CD14-positive monocyte (primary cell): ENCODE results near the gene POLR3E. TPM values are rescaled to one million over a fixed set of nuclear protein-coding genes. Genes with fewer than 3 reads are reported as not detected.

Experiments used
- DNase-seq, 3 donors: peaks; one replicate each; pipeline ENCODE4 v3.0.0-alpha.2; 2011 to 2022
- H2AFZ ChIP-seq: 2 replicates; pipeline ENCODE4 v1.6.0; 2012; ENCODE audit warnings: mild to moderate bottlenecking, low read depth, low read length, inconsistent platforms; ENCODE audit not compliant: insufficient read depth, poor library complexity, severe bottlenecking
- H3K27ac ChIP-seq, 2 donors: 1 replicate in 1 of 2; 2 replicates in 1 of 2; pipeline ENCODE4 v1.5.1; 2012 to 2013; ENCODE audit warnings: low read length in 2 of 2, control low read depth in 1 of 2, inconsistent platforms in 1 of 2, low read depth in 1 of 2, mild to moderate bottlenecking in 1 of 2
- H3K27me3 ChIP-seq, 2 donors: one replicate each; pipeline versions ENCODE4 v1.6.0 to v1.6.1; 2011 to 2013; ENCODE audit warnings: low read length in 2 of 2; ENCODE audit not compliant: control insufficient read depth in 2 of 2, insufficient read depth in 2 of 2
- H3K36me3 ChIP-seq, 2 donors: replicated peaks in 1 of 2; 1 replicate in 1 of 2; 2 replicates in 1 of 2; pipeline versions ENCODE4 v1.5.1 to v1.6.1; 2012 to 2013; ENCODE audit warnings: low read length in 2 of 2, control low read depth in 1 of 2, inconsistent platforms in 1 of 2, mild to moderate bottlenecking in 1 of 2; ENCODE audit not compliant: insufficient read depth in 2 of 2, control insufficient read depth in 1 of 2
- H3K4me1 ChIP-seq, 2 donors: 1 replicate in 1 of 2; 2 replicates in 1 of 2; pipeline versions ENCODE4 v1.5.1 to v1.6.1; 2012 to 2013; ENCODE audit warnings: low read length in 2 of 2, control low read depth in 1 of 2, inconsistent platforms in 1 of 2, mild to moderate bottlenecking in 1 of 2, moderate library complexity in 1 of 2; ENCODE audit not compliant: insufficient read depth in 2 of 2, control insufficient read depth in 1 of 2
- H3K4me2 ChIP-seq: replicated peaks from 2 replicates; pipeline ENCODE3; 2012; ENCODE audit warnings: low read length, moderate library complexity, mild to moderate bottlenecking; ENCODE audit not compliant: poor library complexity, severe bottlenecking; ENCODE audit errors: extremely low read depth
- H3K4me3 ChIP-seq, 3 experiments: fragments of 200-600 bp in 1 of 3; sonication (generic) in 1 of 3; replicated peaks in 1 of 3; 1 replicate in 2 of 3; 2 replicates in 1 of 3; pipeline ENCODE4 v1.5.1; 2011 to 2013; ENCODE audit warnings: low read length in 3 of 3, mild to moderate bottlenecking in 3 of 3, control low read depth in 2 of 3, low read depth in 2 of 3, inconsistent platforms in 1 of 3, moderate library complexity in 1 of 3
- H3K79me2 ChIP-seq: 2 replicates; pipeline ENCODE4 v1.6.0; 2012; ENCODE audit warnings: mild to moderate bottlenecking, control low read depth, inconsistent platforms, low read length, moderate library complexity; ENCODE audit not compliant: insufficient read depth
- H3K9ac ChIP-seq: 2 replicates; pipeline ENCODE4 v1.6.0; 2017; ENCODE audit warnings: low read length, mild to moderate bottlenecking; ENCODE audit not compliant: insufficient read depth, poor library complexity, severe bottlenecking
- H3K9me3 ChIP-seq, 2 donors: replicated peaks in 1 of 2; 1 replicate in 1 of 2; 2 replicates in 1 of 2; pipeline versions ENCODE4 v1.5.1 to v1.6.1; 2012 to 2013; ENCODE audit warnings: low read length in 2 of 2, control low read depth in 1 of 2; ENCODE audit not compliant: control insufficient read depth in 1 of 2, insufficient read depth in 1 of 2
- H4K20me1 ChIP-seq: 2 replicates; pipeline ENCODE4 v1.6.0; 2012; ENCODE audit warnings: mild to moderate bottlenecking, low read length, control low read depth, moderate library complexity; ENCODE audit not compliant: insufficient read depth
- H3K27ac Mint-ChIP-seq, 7 donors: one replicate each; pipeline ENCODE4 v1.8.0; 2020; ENCODE audit warnings: mild to moderate bottlenecking in 7 of 7, mixed read lengths in 7 of 7, moderate library complexity in 6 of 7, inconsistent platforms in 2 of 7
- H3K27me3 Mint-ChIP-seq, 3 donors: one replicate each; pipeline ENCODE4 v1.8.0; 2021 to 2022; ENCODE audit warnings: low read depth in 3 of 3, mild to moderate bottlenecking in 3 of 3, mixed read lengths in 3 of 3, moderate library complexity in 3 of 3, inconsistent platforms in 1 of 3
- H3K36me3 Mint-ChIP-seq, 2 donors: one replicate each; pipeline ENCODE4 v1.8.0; 2020; ENCODE audit warnings: mixed read lengths in 2 of 2, inconsistent platforms in 1 of 2, mild to moderate bottlenecking in 1 of 2
- H3K4me1 Mint-ChIP-seq: one replicate; pipeline ENCODE4 v1.8.0; 2020; ENCODE audit warnings: mild to moderate bottlenecking, mixed read lengths
- H3K4me3 Mint-ChIP-seq, 2 donors: one replicate each; pipeline ENCODE4 v1.8.0; 2020; ENCODE audit warnings: mild to moderate bottlenecking in 2 of 2, mixed read lengths in 2 of 2, moderate library complexity in 1 of 2
- H3K9me3 Mint-ChIP-seq, 7 donors: one replicate each; pipeline ENCODE4 v1.8.0; 2020 to 2022; ENCODE audit warnings: mixed read lengths in 7 of 7, mild to moderate bottlenecking in 6 of 7, moderate library complexity in 6 of 7, inconsistent platforms in 2 of 7
- CTCF ChIP-seq: fragments of 200-600 bp; IDR thresholded peaks from one replicate; pipeline ENCODE4 v1.8.0; 2022; ENCODE audit warnings: antibody characterized with exemption, mild to moderate bottlenecking
- WGBS: methylation state at CpG from one replicate; pipeline ENCODE4 v1.1.5; 2013; ENCODE audit warnings: missing lambda C conversion rate; ENCODE audit not compliant: insufficient coverage; 5-methylcytosine and 5-hydroxymethylcytosine counted together
- intact Hi-C, 2 donors: fragments of 100-400 bp; cut with micrococcal nuclease; formaldehyde crosslinking; loops; one replicate each; pipeline versions ENCODE4 v1.15.0 to v1.15.1; 2023
- polyA minus RNA-seq: library from RNA; depleted of rRNA, polyadenylated mRNA; stranded (reverse); fragments of >200 nt; gene quantifications from 2 replicates; pipeline ENCODE4 v1.2.3, GENCODE V29; 2012
- polyA plus RNA-seq, 3 donors: library from polyadenylated mRNA; depleted of rRNA in 1 of 3; unstranded in 2 of 3; stranded (reverse) in 1 of 3; fragments of 300-500 nt in 2 of 3; fragments of >200 nt in 1 of 3; fragmentation: Illumina TruSeq in 2 of 3; gene quantifications; 1 replicate in 2 of 3; 2 replicates in 1 of 3; pipeline ENCODE4 v1.2.3, GENCODE V29; 2012 to 2021
- total RNA-seq, 12 experiments: library from RNA in 1 of 12; stranded (reverse) in 1 of 12; fragments of 120-200 nt in 1 of 12; gene quantifications; one replicate each; pipeline ENCODE4 v1.2.4 and lab custom pipeline; 2013 to 2026; ENCODE audit warnings: mixed read lengths in 6 of 12, inconsistent platforms in 1 of 12

The POLR3E gene
- 23.1 TPM for total RNA-seq (2013)
- polyA plus RNA-seq: 10 to 100 TPM in 1 of 3 donors, 1 to 10 TPM in 2; 4.1 to 34.6 (median 5.7) TPM
- polyA minus RNA-seq: 12.9 and 21.9 TPM in 2 replicates
- total RNA-seq (lab: John Stamatoyannopoulos, UW): 8.1 to 50.2 (median 31.7) reads per million in 11 experiments

- intact Hi-C loops: loop anchor here (1.0 to 10.0 kb wide), 4 partner anchors 106 to 642 kb away; partner anchors contain the start of genes IGSF6 (in 2 of the 2) and PDZD9 (in 2 of the 2)
- peak; percentile 97 to 99 (median 98) for DNase-seq
- Histone ChIP-seq H3K9me3 (no peaks in the 10 kb centered on the region), H3K4me1 (peaks cover 20 to 25% of the 10 kb centered on the region in 2 donors), H3K27me3 (no peaks in the 10 kb centered on the region), H3K79me2 (peaks cover 39% of the 10 kb centered on the region), H3K9ac (peak within 1 kb of the TSS; percentile 94), H2AFZ (peak within 1 kb of the TSS; percentile 84), H3K36me3 (peaks cover 4 to 7% of the 10 kb centered on the region in 2 donors), H4K20me1 (peaks cover 36% of the 10 kb centered on the region), H3K4me2 (peak within 1 kb of the TSS; percentile 80), H3K27ac (peak within 1 kb of the TSS; percentile 85 to 89), H3K4me3 (peak within 1 kb of the TSS; percentile 74 to 95 (median 94))
- Mint-ChIP-seq H3K9me3 (no peaks in the 10 kb centered on the region), H3K27me3 (peaks cover 0 to 4% (median 2%) of the 10 kb centered on the region in 3 donors), H3K4me1 (peaks cover 28% of the 10 kb centered on the region), H3K36me3 (peaks cover 9 to 15% of the 10 kb centered on the region in 2 donors), H3K4me3 (peak within 1 kb of the TSS; percentile 85 to 92), H3K27ac (peak within 1 kb of the TSS; percentile 86 to 96 (median 92))
- under 1% methylated on average over 74 of the region's 76 CpGs for whole genome bisulfite sequencing
- TF ChIP-seq CTCF: peak; percentile 88
These were observed at the start of gene POLR3E for GRCh38 chr16:22297114-22297870. Gene POLR3E, plus strand, starts transcription at chr16:22297409. Its CDS starts 5,560 bp downstream, at chr16:22302969.

DNA sequence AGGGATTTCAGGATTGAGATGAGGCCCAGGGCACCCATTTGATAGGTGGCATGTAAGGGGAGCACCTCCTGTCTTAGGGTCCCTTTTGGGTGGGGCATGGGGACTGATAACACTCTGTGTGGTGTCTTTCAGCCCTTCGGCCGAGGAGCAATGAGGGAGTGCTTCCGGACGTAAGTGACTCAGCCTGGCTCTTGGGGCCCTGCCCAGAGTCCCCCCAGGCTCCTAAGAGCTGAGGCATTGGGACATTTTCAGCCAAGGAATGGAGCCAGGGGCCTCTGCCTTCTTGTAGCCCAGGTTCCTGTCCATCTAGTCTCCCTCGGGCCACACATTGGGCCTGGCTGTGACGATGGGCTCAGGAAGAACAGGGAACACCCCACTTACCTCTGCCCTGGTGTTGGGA lies 46.7 kb upstream of the POLR3E start:
- no peak overlapping the region for H3K9ac ChIP-seq
- Mint-ChIP-seq H3K36me3 (peaks cover 55 to 73% of the 10 kb centered on the region in 2 donors), H3K27ac (peak overlapping the region in 2 of 7 donors; percentile 23 to 57)

More for the DNA sequence above, 46.7 kb upstream of the POLR3E start:
- no peak for TF ChIP-seq CTCF
- H3K79me2 ChIP-seq: no peaks in the 10 kb centered on the region
- H3K27me3 ChIP-seq: no peaks in the 10 kb centered on the region
- no peak for DNase-seq
- peaks cover 5% of the 10 kb centered on the region in 2 donors for H3K9me3 ChIP-seq
- no peaks in the 10 kb centered on the region for H3K4me1 ChIP-seq
- Mint-ChIP-seq H3K4me1 (no peaks in the 10 kb centered on the region), H3K9me3 (peaks cover 2 to 15% (median 5%) of the 10 kb centered on the region in 7 donors), H3K27me3 (no peaks in the 10 kb centered on the region), H3K4me3 (no peak overlapping the region)
- H3K4me2 ChIP-seq: no peak overlapping the region
- H3K27ac ChIP-seq: no peak overlapping the region
- peaks cover 38 to 67% of the 10 kb centered on the region in 2 donors for H3K36me3 ChIP-seq
- intact Hi-C loops: no loop called here
- no peak overlapping the region for H3K4me3 ChIP-seq
- H2AFZ ChIP-seq: no peak overlapping the region
- no peaks in the 10 kb centered on the region for H4K20me1 ChIP-seq
- WGBS: 93% methylated on average over 4 of the region's 6 CpGs
